Left kidney (tissue), 2 donors: ENCODE data around the gene SERPINA5. TPM values are rescaled to one million over a fixed set of nuclear protein-coding genes. Genes with fewer than 3 reads are reported as not detected.

Experiments used
- DNase-seq: peaks from one replicate; pipeline ENCODE4 v3.0.0-alpha.2; 2013
- polyA plus RNA-seq: library from polyadenylated mRNA; unstranded; fragments of 120-200 nt; gene quantifications from one replicate; pipeline ENCODE4 v1.2.1, GENCODE V29; 2013; ENCODE audit not compliant: insufficient read length

SERPINA5 gene
- polyA plus RNA-seq, 1 donor: 13.5 TPM

GRCh38 chr14:94548999-94549985 is 31.9 kb upstream of the SERPINA5 start:
- DNase-seq: peak; percentile 45

- no peak for DNase-seq
Observed at GRCh38 chr14:94550041-94550440, 31.2 kb upstream of the SERPINA5 start.

GRCh38 chr14:94555991-94556390 is 25.2 kb upstream of the SERPINA5 start:
- DNase-seq: no peak

- DNase-seq: no peak
Observed at GRCh38 chr14:94557327-94557726, 23.9 kb upstream of the SERPINA5 start.

- no peak for DNase-seq
Observed at GRCh38 chr14:94558842-94559241, 22.4 kb upstream of the SERPINA5 start.

GRCh38 chr14:94559638-94560290 is 21.5 kb upstream of the SERPINA5 start:
- no peak for DNase-seq

GRCh38 chr14:94560291-94560665 is 20.9 kb upstream of the SERPINA5 start:
- no peak for DNase-seq

GRCh38 chr14:94560751-94561655 is 20.2 kb upstream of the SERPINA5 start, which contains the start of gene SERPINA4:
Gene SERPINA4 (plus strand): TSS chr14:94561442. CDS start chr14:94563483, 2,041 bp downstream.
- DNase-seq: no peak

- no peak for DNase-seq
Observed at GRCh38 chr14:94561656-94562010, 19.6 kb upstream of the SERPINA5 start.

GRCh38 chr14:94562022-94562421 is 19.2 kb upstream of the SERPINA5 start:
- DNase-seq: no peak

GRCh38 chr14:94562941-94563883 is 18.0 kb upstream of the SERPINA5 start:
- DNase-seq: no peak

- no peak for DNase-seq
Observed at GRCh38 chr14:94564381-94564780, 16.8 kb upstream of the SERPINA5 start.

GRCh38 chr14:94568186-94568585 is 13.0 kb upstream of the SERPINA5 start:
- no peak for DNase-seq

GRCh38 chr14:94569381-94570001 is 11.7 kb upstream of the SERPINA5 start:
- DNase-seq: no peak

- DNase-seq: no peak
Observed at GRCh38 chr14:94570002-94570400, 11.2 kb upstream of the SERPINA5 start.

- no peak for DNase-seq
Observed at GRCh38 chr14:94570440-94570839, 10.8 kb upstream of the SERPINA5 start.

- DNase-seq: no peak
Observed at GRCh38 chr14:94571395-94571794, 9.8 kb upstream of the SERPINA5 start.

- DNase-seq: no peak
Observed at GRCh38 chr14:94571950-94572349, 9.3 kb upstream of the SERPINA5 start.

- no peak for DNase-seq
Observed at GRCh38 chr14:94572637-94573303, 8.5 kb upstream of the SERPINA5 start.
